ENCODE measurements around the gene TRMT61A. TPM values are rescaled to one million over a fixed set of nuclear protein-coding genes. Genes with fewer than 3 reads are reported as not detected.

TRMT61A gene
- polyA plus RNA-seq, 1 donor: 8.5 TPM

GRCh38 chr14:103530831-103531230, 1.8 kb downstream of the TRMT61A start:
- peaks cover 8% of the 10 kb centered on the region for H3K9me3 ChIP-seq (ENCODE audit: control insufficient read depth, low read depth, low read length)
- no peak overlapping the region for H3K27ac ChIP-seq (ENCODE audit: low read length)
- DNase-seq: no peak
- H3K36me3 ChIP-seq (ENCODE audit: control insufficient read depth, insufficient read depth, low read length): peaks cover 32% of the 10 kb centered on the region
- H3K27me3 ChIP-seq (ENCODE audit: control insufficient read depth, insufficient read depth, low read length): no peaks in the 10 kb centered on the region
- peaks cover 68% of the 10 kb centered on the region for H3K4me1 ChIP-seq (ENCODE audit: control insufficient read depth, insufficient read depth, low read length)
- WGBS (ENCODE audit: insufficient coverage, low lambda C conversion rate): no CpG with 5 or more reads among the region's 11 CpGs
- no peak overlapping the region for H3K4me3 ChIP-seq (ENCODE audit: low read length)

- no peak for DNase-seq
- no peak overlapping the region for H3K27ac ChIP-seq (ENCODE audit: low read length)
- peaks cover 60% of the 10 kb centered on the region for H3K4me1 ChIP-seq (ENCODE audit: control insufficient read depth, insufficient read depth, low read length)
- H3K9me3 ChIP-seq (ENCODE audit: control insufficient read depth, low read depth, low read length): peaks cover 8% of the 10 kb centered on the region
- no peaks in the 10 kb centered on the region for H3K27me3 ChIP-seq (ENCODE audit: control insufficient read depth, insufficient read depth, low read length)
- no CpG with 5 or more reads among the region's 15 CpGs for WGBS (ENCODE audit: insufficient coverage, low lambda C conversion rate)
- peaks cover 35% of the 10 kb centered on the region for H3K36me3 ChIP-seq (ENCODE audit: control insufficient read depth, insufficient read depth, low read length)
- no peak overlapping the region for H3K4me3 ChIP-seq (ENCODE audit: low read length)
Observed at GRCh38 chr14:103531421-103532215, 2.6 kb downstream of the TRMT61A start.

GRCh38 chr14:103532216-103533136, 3.5 kb downstream of the TRMT61A start:
- H3K4me1 ChIP-seq (ENCODE audit: control insufficient read depth, insufficient read depth, low read length): peaks cover 52% of the 10 kb centered on the region
- H3K27me3 ChIP-seq (ENCODE audit: control insufficient read depth, insufficient read depth, low read length): no peaks in the 10 kb centered on the region
- H3K4me3 ChIP-seq (ENCODE audit: low read length): no peak overlapping the region
- H3K36me3 ChIP-seq (ENCODE audit: control insufficient read depth, insufficient read depth, low read length): peaks cover 35% of the 10 kb centered on the region
- peaks cover 8% of the 10 kb centered on the region for H3K9me3 ChIP-seq (ENCODE audit: control insufficient read depth, low read depth, low read length)
- no peak for DNase-seq
- H3K27ac ChIP-seq (ENCODE audit: low read length): peak overlapping the region; percentile 78
- WGBS (ENCODE audit: insufficient coverage, low lambda C conversion rate): no CpG with 5 or more reads among the region's 32 CpGs

GRCh38 chr14:103533137-103533998, 4.4 kb downstream of the TRMT61A start:
- no peak overlapping the region for H3K4me3 ChIP-seq (ENCODE audit: low read length)
- no CpG with 5 or more reads among the region's 23 CpGs for WGBS (ENCODE audit: insufficient coverage, low lambda C conversion rate)
- peak overlapping the region; percentile 78 for H3K27ac ChIP-seq (ENCODE audit: low read length)
- peaks cover 43% of the 10 kb centered on the region for H3K4me1 ChIP-seq (ENCODE audit: control insufficient read depth, insufficient read depth, low read length)
- peaks cover 8% of the 10 kb centered on the region for H3K9me3 ChIP-seq (ENCODE audit: control insufficient read depth, low read depth, low read length)
- peak in 1 of 2 donors; percentile 41 for DNase-seq
- peaks cover 35% of the 10 kb centered on the region for H3K36me3 ChIP-seq (ENCODE audit: control insufficient read depth, insufficient read depth, low read length)
- H3K27me3 ChIP-seq (ENCODE audit: control insufficient read depth, insufficient read depth, low read length): no peaks in the 10 kb centered on the region

GRCh38 chr14:103533999-103534575, 5.1 kb downstream of the TRMT61A start:
- Histone ChIP-seq H3K27ac (ENCODE audit: low read length) (peak overlapping the region; percentile 78), H3K36me3 (ENCODE audit: control insufficient read depth, insufficient read depth, low read length) (peaks cover 35% of the 10 kb centered on the region)

GRCh38 chr14:103534576-103535061, 5.6 kb downstream of the TRMT61A start:
- peaks cover 35% of the 10 kb centered on the region for H3K36me3 ChIP-seq (ENCODE audit: control insufficient read depth, insufficient read depth, low read length)
- peaks cover 6% of the 10 kb centered on the region for H3K9me3 ChIP-seq (ENCODE audit: control insufficient read depth, low read depth, low read length)
- H3K27me3 ChIP-seq (ENCODE audit: control insufficient read depth, insufficient read depth, low read length): no peaks in the 10 kb centered on the region
- peak overlapping the region; percentile 38 for H3K27ac ChIP-seq (ENCODE audit: low read length)
- DNase-seq: no peak
- no CpG with 5 or more reads among the region's 22 CpGs for WGBS (ENCODE audit: insufficient coverage, low lambda C conversion rate)
- peaks cover 36% of the 10 kb centered on the region for H3K4me1 ChIP-seq (ENCODE audit: control insufficient read depth, insufficient read depth, low read length)
- no peak overlapping the region for H3K4me3 ChIP-seq (ENCODE audit: low read length)

More at GRCh38 chr14:103533999-103534575, 5.1 kb downstream of the TRMT61A start:
- H3K27me3 ChIP-seq (ENCODE audit: control insufficient read depth, insufficient read depth, low read length): no peaks in the 10 kb centered on the region
- H3K4me1 ChIP-seq (ENCODE audit: control insufficient read depth, insufficient read depth, low read length): peaks cover 39% of the 10 kb centered on the region
- H3K9me3 ChIP-seq (ENCODE audit: control insufficient read depth, low read depth, low read length): peaks cover 6% of the 10 kb centered on the region
- WGBS (ENCODE audit: insufficient coverage, low lambda C conversion rate): no CpG with 5 or more reads among the region's 25 CpGs
- no peak overlapping the region for H3K4me3 ChIP-seq (ENCODE audit: low read length)
- DNase-seq: no peak

- no peak for DNase-seq
- H3K36me3 ChIP-seq (ENCODE audit: control insufficient read depth, insufficient read depth, low read length): peaks cover 33% of the 10 kb centered on the region
- H3K9me3 ChIP-seq (ENCODE audit: control insufficient read depth, low read depth, low read length): peaks cover 3% of the 10 kb centered on the region
- peaks cover 29% of the 10 kb centered on the region for H3K4me1 ChIP-seq (ENCODE audit: control insufficient read depth, insufficient read depth, low read length)
- WGBS (ENCODE audit: insufficient coverage, low lambda C conversion rate): no CpG with 5 or more reads among the region's 21 CpGs
- no peak overlapping the region for H3K4me3 ChIP-seq (ENCODE audit: low read length)
- H3K27me3 ChIP-seq (ENCODE audit: control insufficient read depth, insufficient read depth, low read length): no peaks in the 10 kb centered on the region
- H3K27ac ChIP-seq (ENCODE audit: low read length): peak overlapping the region; percentile 38
Observed at GRCh38 chr14:103535081-103535890, 6.3 kb downstream of the TRMT61A start.

GRCh38 chr14:103535891-103536565, 7.0 kb downstream of the TRMT61A start:
- Histone ChIP-seq H3K27me3 (ENCODE audit: control insufficient read depth, insufficient read depth, low read length) (no peaks in the 10 kb centered on the region), H3K27ac (ENCODE audit: low read length) (no peak overlapping the region), H3K9me3 (ENCODE audit: control insufficient read depth, low read depth, low read length) (peaks cover 3% of the 10 kb centered on the region), H3K4me1 (ENCODE audit: control insufficient read depth, insufficient read depth, low read length) (peaks cover 30% of the 10 kb centered on the region), H3K36me3 (ENCODE audit: control insufficient read depth, insufficient read depth, low read length) (peaks cover 30% of the 10 kb centered on the region), H3K4me3 (ENCODE audit: low read length) (no peak overlapping the region)
- WGBS (ENCODE audit: insufficient coverage, low lambda C conversion rate): no CpG with 5 or more reads among the region's 11 CpGs
- DNase-seq: no peak

All from large intestine (tissue), 3 donors.